Smooth muscle cell (in vitro differentiated cells): ENCODE results near the gene GALNS. TPM values are rescaled to one million over a fixed set of nuclear protein-coding genes. Genes with fewer than 3 reads are reported as not detected.

Source experiments
- DNase-seq: peaks from one replicate; lab custom pipeline; 2025; ENCODE audit not compliant: unreplicated experiment; lab: John Stamatoyannopoulos, UW
- H2AFZ ChIP-seq: fragments of 200-600 bp; sonication (generic); 2 replicates; pipeline ENCODE4 v1.6.0; 2016; ENCODE audit warnings: antibody characterized with exemption, low read depth, mild to moderate bottlenecking
- H3F3A ChIP-seq: fragments of 200-600 bp; sonication (generic); 2 replicates; pipeline ENCODE4 v1.6.0; 2017; ENCODE audit warnings: antibody characterized with exemption, low read depth
- H3K27ac ChIP-seq: fragments of 200-600 bp; sonication (generic); 2 replicates; pipeline ENCODE4 v1.5.1; 2016; ENCODE audit warnings: low read depth, mild to moderate bottlenecking
- H3K27me3 ChIP-seq: fragments of 200-600 bp; sonication (generic); 2 replicates; pipeline ENCODE4 v1.6.1; 2016; ENCODE audit warnings: low read depth, mild to moderate bottlenecking
- H3K36me3 ChIP-seq: fragments of 200-600 bp; sonication (generic); 2 replicates; pipeline ENCODE4 v1.5.1; 2016; ENCODE audit warnings: low read depth
- H3K4me1 ChIP-seq: fragments of 200-600 bp; sonication (generic); 2 replicates; pipeline ENCODE4 v1.5.1; 2016; ENCODE audit warnings: low read depth
- H3K4me2 ChIP-seq: fragments of 200-600 bp; sonication (generic); 2 replicates; pipeline ENCODE4 v1.6.0; 2016; ENCODE audit warnings: mild to moderate bottlenecking
- H3K4me3 ChIP-seq: fragments of 200-600 bp; sonication (generic); 2 replicates; pipeline ENCODE4 v1.5.1; 2016; ENCODE audit warnings: mild to moderate bottlenecking
- H3K79me2 ChIP-seq: fragments of 200-600 bp; sonication (generic); 2 replicates; pipeline ENCODE4 v1.6.0; 2016; ENCODE audit warnings: low read depth, mild to moderate bottlenecking
- H3K9ac ChIP-seq: fragments of 200-600 bp; sonication (generic); 2 replicates; pipeline ENCODE4 v1.6.0; 2016; ENCODE audit warnings: low read depth
- H3K9me3 ChIP-seq: fragments of 200-600 bp; sonication (generic); replicated peaks from 2 replicates; pipeline ENCODE4 v1.5.1; 2016; ENCODE audit warnings: low read depth
- H4K20me1 ChIP-seq: fragments of 200-600 bp; sonication (generic); 2 replicates; pipeline ENCODE4 v1.6.0; 2016; ENCODE audit warnings: low read depth
- WGBS: methylation state at CpG from one replicate; pipeline ENCODE4 v1.1.7; 2016; ENCODE audit warnings: low lambda C conversion rate; 5-methylcytosine and 5-hydroxymethylcytosine counted together
- polyA plus RNA-seq: library from polyadenylated mRNA; unstranded; fragments of >200 nt; fragmentation: Nextera tagmentation; extraction: Ambion mirVana; gene quantifications from 2 replicates; pipeline ENCODE4 v1.2.1, GENCODE V29; 2016
- total RNA-seq: library from RNA; depleted of rRNA; stranded (reverse); fragments of >200 nt; gene quantifications from 2 replicates; pipeline ENCODE4 v1.2.3, GENCODE V29; 2014
- TF ChIP-seq, protein P1 (sequence below): fragments of 200-600 bp; sonication (generic); IDR thresholded peaks from 2 replicates; pipeline ENCODE4 v1.5.1; 2017; ENCODE audit warnings: borderline replicate concordance, mild to moderate bottlenecking, antibody characterized with exemption; ENCODE audit not compliant: insufficient read depth, poor library complexity, severe bottlenecking

The GALNS gene
- total and polyA plus RNA-seq, 2 experiments from 2014 or later = 20.8 to 21.3 TPM

DNA sequence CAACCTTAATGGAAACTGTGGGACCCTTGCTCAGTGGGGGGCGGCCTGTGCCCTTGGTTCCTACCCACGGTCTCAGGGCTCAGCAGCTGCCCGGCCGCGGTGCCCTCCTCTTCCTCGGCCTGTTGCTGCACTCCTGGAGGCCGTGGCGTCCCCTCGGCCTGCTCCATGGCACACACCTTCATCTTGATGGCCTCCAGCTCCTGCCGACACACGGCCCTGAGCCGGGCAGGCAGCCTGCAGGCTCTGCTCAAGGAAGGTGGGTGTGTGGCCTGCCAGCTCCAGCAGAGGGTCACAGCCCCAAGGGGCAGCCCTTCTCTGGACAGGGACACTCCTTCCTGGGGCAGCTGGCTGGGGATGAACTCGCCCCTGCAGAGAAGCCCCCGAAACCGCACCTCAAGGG is 9.0 kb upstream of the GALNS start:
- H3K9me3 ChIP-seq = no peaks in the 10 kb centered on the region
- no peak overlapping the region for H3K27ac ChIP-seq
- no peak overlapping the region for H3K9ac ChIP-seq
- H3F3A ChIP-seq = no peaks in the 10 kb centered on the region
- TF ChIP-seq, protein P1, sequence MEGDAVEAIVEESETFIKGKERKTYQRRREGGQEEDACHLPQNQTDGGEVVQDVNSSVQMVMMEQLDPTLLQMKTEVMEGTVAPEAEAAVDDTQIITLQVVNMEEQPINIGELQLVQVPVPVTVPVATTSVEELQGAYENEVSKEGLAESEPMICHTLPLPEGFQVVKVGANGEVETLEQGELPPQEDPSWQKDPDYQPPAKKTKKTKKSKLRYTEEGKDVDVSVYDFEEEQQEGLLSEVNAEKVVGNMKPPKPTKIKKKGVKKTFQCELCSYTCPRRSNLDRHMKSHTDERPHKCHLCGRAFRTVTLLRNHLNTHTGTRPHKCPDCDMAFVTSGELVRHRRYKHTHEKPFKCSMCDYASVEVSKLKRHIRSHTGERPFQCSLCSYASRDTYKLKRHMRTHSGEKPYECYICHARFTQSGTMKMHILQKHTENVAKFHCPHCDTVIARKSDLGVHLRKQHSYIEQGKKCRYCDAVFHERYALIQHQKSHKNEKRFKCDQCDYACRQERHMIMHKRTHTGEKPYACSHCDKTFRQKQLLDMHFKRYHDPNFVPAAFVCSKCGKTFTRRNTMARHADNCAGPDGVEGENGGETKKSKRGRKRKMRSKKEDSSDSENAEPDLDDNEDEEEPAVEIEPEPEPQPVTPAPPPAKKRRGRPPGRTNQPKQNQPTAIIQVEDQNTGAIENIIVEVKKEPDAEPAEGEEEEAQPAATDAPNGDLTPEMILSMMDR = no peak
- no peaks in the 10 kb centered on the region for H3K4me1 ChIP-seq
- H2AFZ ChIP-seq = no peak overlapping the region
- H3K4me2 ChIP-seq = no peak overlapping the region
- 92% methylated on average over 15 of the region's 15 CpGs for WGBS
- no peaks in the 10 kb centered on the region for H4K20me1 ChIP-seq
- no peaks in the 10 kb centered on the region for H3K27me3 ChIP-seq
- H3K4me3 ChIP-seq = no peak overlapping the region
- H3K79me2 ChIP-seq = no peaks in the 10 kb centered on the region
- no peaks in the 10 kb centered on the region for H3K36me3 ChIP-seq
- DNase-seq = no peak

DNA sequence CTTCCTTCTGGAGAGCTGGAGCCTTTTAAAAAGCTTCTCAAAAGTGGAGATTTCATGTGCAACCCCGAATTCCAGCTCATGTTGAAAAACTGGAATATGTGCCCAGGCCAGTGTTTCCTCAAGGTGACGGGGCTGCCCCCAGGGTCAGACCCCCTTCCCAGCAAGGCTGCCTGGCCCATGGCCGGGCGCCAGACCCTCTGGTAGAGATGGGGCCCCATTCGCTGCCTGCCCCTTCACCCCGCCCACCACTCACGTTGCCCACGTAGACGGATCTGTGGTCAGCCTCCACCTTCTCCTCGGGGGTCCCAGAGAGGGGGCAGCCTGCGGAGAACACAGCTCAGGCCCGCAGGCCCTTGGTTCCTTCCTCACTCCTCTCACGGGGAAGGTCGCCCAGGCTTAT is 8.6 kb upstream of the GALNS start:
- no peaks in the 10 kb centered on the region for H3K79me2 ChIP-seq
- no peak for DNase-seq
- WGBS = 92% methylated on average over 13 of the region's 14 CpGs
- no peaks in the 10 kb centered on the region for H3K27me3 ChIP-seq
- H3K9ac ChIP-seq = no peak overlapping the region
- H2AFZ ChIP-seq = no peak overlapping the region
- no peaks in the 10 kb centered on the region for H4K20me1 ChIP-seq
- H3K9me3 ChIP-seq = no peaks in the 10 kb centered on the region
- no peak overlapping the region for H3K27ac ChIP-seq
- no peak overlapping the region for H3K4me2 ChIP-seq
- no peaks in the 10 kb centered on the region for H3K36me3 ChIP-seq
- no peaks in the 10 kb centered on the region for H3K4me1 ChIP-seq
- H3K4me3 ChIP-seq = no peak overlapping the region
- TF ChIP-seq, protein P1 = no peak
- no peaks in the 10 kb centered on the region for H3F3A ChIP-seq

DNA sequence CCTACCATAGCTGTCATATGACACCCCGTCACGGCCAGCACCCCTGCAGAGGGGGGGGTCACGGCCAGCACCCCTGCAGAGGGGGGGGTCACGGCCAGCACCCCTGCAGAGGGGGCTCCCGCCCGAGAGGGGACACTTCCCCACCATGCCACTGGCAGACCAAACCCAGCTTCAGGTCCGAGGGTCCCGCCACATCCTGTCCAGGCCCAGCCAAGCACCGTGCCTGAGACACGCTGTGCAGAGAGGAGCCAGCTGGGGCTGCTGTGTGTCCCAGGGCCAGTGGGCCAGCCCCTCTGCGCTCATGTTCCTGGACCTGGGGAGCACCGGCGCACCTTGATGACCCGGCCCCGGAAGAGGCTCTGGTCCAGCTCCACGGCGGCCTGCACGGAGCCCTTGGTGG is 7.8 kb upstream of the GALNS start:
- H3K27me3 ChIP-seq = no peaks in the 10 kb centered on the region
- H3K36me3 ChIP-seq = no peaks in the 10 kb centered on the region
- no peaks in the 10 kb centered on the region for H3F3A ChIP-seq
- no peak overlapping the region for H3K4me3 ChIP-seq
- H3K9me3 ChIP-seq = no peaks in the 10 kb centered on the region
- WGBS = 91% methylated on average over 17 of the region's 18 CpGs
- H3K4me2 ChIP-seq = no peak overlapping the region
- H3K79me2 ChIP-seq = no peaks in the 10 kb centered on the region
- TF ChIP-seq, protein P1 = no peak
- DNase-seq = no peak
- H3K4me1 ChIP-seq = no peaks in the 10 kb centered on the region
- no peak overlapping the region for H3K27ac ChIP-seq
- H3K9ac ChIP-seq = no peak overlapping the region
- no peak overlapping the region for H2AFZ ChIP-seq
- no peaks in the 10 kb centered on the region for H4K20me1 ChIP-seq

DNA sequence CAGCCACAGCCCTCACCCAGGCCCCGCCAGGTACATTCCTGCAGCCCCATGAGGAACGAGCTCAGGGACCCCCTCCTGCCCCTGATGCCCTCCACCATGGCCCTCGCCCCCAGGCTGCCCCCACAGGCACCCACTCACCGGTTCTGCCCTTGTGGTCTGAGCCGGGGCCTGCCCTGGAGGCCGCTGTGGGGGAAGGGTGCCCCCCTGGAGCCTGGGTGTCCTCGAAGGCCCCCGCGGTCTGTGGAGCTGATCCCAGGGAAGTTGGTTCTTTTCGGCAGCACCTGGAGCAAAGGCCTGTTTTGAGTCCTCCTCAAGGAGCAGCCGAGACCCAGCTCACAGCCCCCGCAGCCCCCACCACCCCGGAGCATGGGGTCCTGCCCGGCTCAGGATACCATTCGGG is 7.4 kb upstream of the GALNS start:
- no peak for DNase-seq
- no peaks in the 10 kb centered on the region for H3K4me1 ChIP-seq
- H3K4me3 ChIP-seq = no peak overlapping the region
- H3K9ac ChIP-seq = no peak overlapping the region
- no peak overlapping the region for H3K27ac ChIP-seq
- WGBS = 96% methylated on average over 14 of the region's 15 CpGs
- no peaks in the 10 kb centered on the region for H3K36me3 ChIP-seq
- TF ChIP-seq, protein P1 = no peak
- no peaks in the 10 kb centered on the region for H3K27me3 ChIP-seq
- no peaks in the 10 kb centered on the region for H3F3A ChIP-seq
- H3K79me2 ChIP-seq = no peaks in the 10 kb centered on the region
- H2AFZ ChIP-seq = no peak overlapping the region
- no peak overlapping the region for H3K4me2 ChIP-seq
- no peaks in the 10 kb centered on the region for H4K20me1 ChIP-seq
- H3K9me3 ChIP-seq = no peaks in the 10 kb centered on the region
